HG03066 (cell line): Measurements from ENCODE around the gene C1QB.

Source experiments
- ATAC-seq: cut with Tn5 transposase; IDR thresholded peaks from one replicate; pipeline ENCODE4 v1.9.1; 2021; ENCODE audit warnings: low read depth; ENCODE audit not compliant: unreplicated experiment

Gene C1QB

GRCh38 chr1:22652881-22653316 lies at the start of gene C1QB:
TSS of gene C1QB (plus strand) at chr1:22653236. CDS start at chr1:22659463, 6,227 bp downstream.
- ATAC-seq = no peak

GRCh38 chr1:22606161-22606560 lies 46.9 kb upstream of the C1QB start:
- ATAC-seq = no peak

- no peak for ATAC-seq
Observed at GRCh38 chr1:22607154-22607553, 45.9 kb upstream of the C1QB start.

- ATAC-seq = no peak
Observed at GRCh38 chr1:22608361-22608760, 44.7 kb upstream of the C1QB start.

- ATAC-seq = no peak
Observed at GRCh38 chr1:22609291-22609690, 43.7 kb upstream of the C1QB start.

- no peak for ATAC-seq
Observed at GRCh38 chr1:22611530-22611947, 41.5 kb upstream of the C1QB start.

- no peak for ATAC-seq
Observed at GRCh38 chr1:22612671-22613571, 40.1 kb upstream of the C1QB start.

- no peak for ATAC-seq
Observed at GRCh38 chr1:22613572-22613918, 39.5 kb upstream of the C1QB start.

GRCh38 chr1:22613951-22614350 lies 39.1 kb upstream of the C1QB start:
- ATAC-seq = no peak

GRCh38 chr1:22615886-22616285 lies 37.1 kb upstream of the C1QB start:
- no peak for ATAC-seq

- no peak for ATAC-seq
Observed at GRCh38 chr1:22616571-22616970, 36.5 kb upstream of the C1QB start.

GRCh38 chr1:22618056-22618455 lies 35.0 kb upstream of the C1QB start:
- ATAC-seq = no peak

GRCh38 chr1:22619252-22619651 lies 33.8 kb upstream of the C1QB start:
- no peak for ATAC-seq

GRCh38 chr1:22619798-22620197 lies 33.2 kb upstream of the C1QB start:
- no peak for ATAC-seq

- no peak for ATAC-seq
Observed at GRCh38 chr1:22621761-22622160, 31.3 kb upstream of the C1QB start.

- ATAC-seq = no peak
Observed at GRCh38 chr1:22625262-22625925, 27.6 kb upstream of the C1QB start.

- no peak for ATAC-seq
Observed at GRCh38 chr1:22626237-22627157, 26.5 kb upstream of the C1QB start.

- no peak for ATAC-seq
Observed at GRCh38 chr1:22627331-22627730, 25.7 kb upstream of the C1QB start.

- ATAC-seq = no peak
Observed at GRCh38 chr1:22628698-22629444, 24.2 kb upstream of the C1QB start.

- no peak for ATAC-seq
Observed at GRCh38 chr1:22629886-22630285, 23.1 kb upstream of the C1QB start.
